Psoas muscle (tissue), 8 donors: Measurements from ENCODE around the gene ANAPC15. TPM values are rescaled to one million over a fixed set of nuclear protein-coding genes. Genes with fewer than 3 reads are reported as not detected.
A peak's percentile ranks its signal among the peaks of the same experiment; 100 is the strongest.

Experiments used
- ATAC-seq, 4 donors: fragments of 200-7000 bp; cut with Tn5 transposase; one replicate each; pipeline ENCODE4 v1.9.1; 2020; ENCODE audit warnings: moderate library complexity in 3 of 4, mild to moderate bottlenecking in 2 of 4
- DNase-seq, 2 donors: peaks; one replicate each; pipeline ENCODE4 v3.0.0-alpha.2; 2020
- H3K27ac ChIP-seq: fragments of 200-600 bp; one replicate; pipeline ENCODE4 v1.8.0; 2022
- H3K27me3 ChIP-seq, 3 donors: fragments of 200-600 bp in 1 of 3; one replicate each; pipeline versions ENCODE4 v1.6.1 to v1.8.0; 2013 to 2022; ENCODE audit warnings: low read length in 2 of 3, mild to moderate bottlenecking in 2 of 3, moderate library complexity in 1 of 3; ENCODE audit not compliant: insufficient read depth in 3 of 3
- H3K36me3 ChIP-seq, 2 donors: fragments of 200-600 bp in 1 of 2; one replicate each; pipeline versions ENCODE4 v1.6.1 to v1.8.0; 2013 to 2022; ENCODE audit warnings: low read depth in 1 of 2, mild to moderate bottlenecking in 1 of 2, moderate library complexity in 1 of 2; ENCODE audit not compliant: insufficient read depth in 1 of 2
- H3K4me1 ChIP-seq: fragments of 200-600 bp; one replicate; pipeline ENCODE4 v1.8.0; 2022
- H3K4me3 ChIP-seq: fragments of 200-600 bp; one replicate; pipeline ENCODE4 v1.8.0; 2022; ENCODE audit warnings: mild to moderate bottlenecking
- H3K9me3 ChIP-seq: fragments of 200-600 bp; one replicate; pipeline ENCODE4 v1.8.0; 2022
- CTCF ChIP-seq: fragments of 200-600 bp; IDR thresholded peaks from one replicate; pipeline ENCODE4 v1.8.0; 2022; ENCODE audit warnings: antibody characterized with exemption
- WGBS, 3 donors: extraction: QIAGEN DNeasy Blood & Tissue Kit; methylation state at CpG; one replicate each; pipeline versions ENCODE4 v1.1.6 to v1.1.7; 2013; 5-methylcytosine and 5-hydroxymethylcytosine counted together
- intact Hi-C, 2 donors: fragments of 100-400 bp; cut with DNase I; formaldehyde crosslinking; loops; one replicate each; pipeline versions ENCODE4 v1.11.0 to v1.14.2; 2022
- polyA plus RNA-seq, 3 donors: library from polyadenylated mRNA; stranded (reverse); fragments of 200-250 nt; gene quantifications; one replicate each; pipeline ENCODE4 v1.2.3, GENCODE V29; 2013
- total RNA-seq, 4 donors: library from RNA; stranded (reverse); fragmentation: NEBNext Ultra II Directional in 2 of 4; extraction: Animal tissue kit (Norgen Biotek cat#: 25700) in 2 of 4; gene quantifications; one replicate each; pipeline versions ENCODE4 v1.2.1 to v1.2.4, GENCODE V29; 2021 to 2023
- donor health status: healthy with polysubstance abuse.
- donor health status: DM: no; HTN: no; CAD: no; lungs with moderate emphysema.
- donor health status: Bipolar disorder and iron deficiency.
- donor health status: healthy.
- donor health status: DM: yes; HTN: yes; CAD: no.
- donor health status: DM: no; HTN: no; CAD: no.
- donor health status: DM: no; HTN: no; CAD: no.
- donor health status: DM: yes; HTN: yes; CAD: no.

ANAPC15 gene
- total and polyA plus RNA-seq, 7 donors, result 32.7 to 49.2 (median 37.5) TPM

DNA sequence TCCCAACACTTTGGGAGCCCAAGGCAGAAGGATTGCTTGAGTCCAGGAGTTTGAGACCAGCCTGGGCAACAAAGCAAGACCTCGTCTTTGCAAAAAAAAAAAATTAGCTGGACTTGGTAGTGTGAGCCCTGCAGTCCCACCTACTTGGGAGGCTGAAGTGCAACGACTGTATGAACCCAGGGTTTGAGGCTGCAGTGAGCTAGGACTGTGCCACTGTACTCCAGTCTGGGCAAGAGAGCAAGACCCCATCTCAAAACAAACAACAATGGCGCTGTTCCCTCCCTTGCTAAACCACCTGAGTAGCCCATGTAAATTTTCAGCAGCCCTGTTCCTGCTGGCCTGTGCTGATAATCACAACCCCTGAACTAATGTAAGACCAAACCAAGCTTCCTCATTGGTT lies 12.5 kb downstream of the ANAPC15 start:
- Histone ChIP-seq H3K9me3 (no peaks in the 10 kb centered on the region), H3K4me3 (no peak overlapping the region), H3K27me3 (no peaks in the 10 kb centered on the region), H3K36me3 (peaks cover 0 to 48% of the 10 kb centered on the region in 2 donors), H3K4me1 (peaks cover 51% of the 10 kb centered on the region), H3K27ac (peak overlapping the region; percentile 100)
- ATAC-seq (no peak), DNase-seq (no peak)
- intact Hi-C loops, result no loop called here
- TF ChIP-seq CTCF, result no peak
- WGBS, 3 donors, result 76 to 90% (median 85%) methylated on average over 3 of the region's 3 CpGs

- H3K36me3 ChIP-seq, result peaks cover 0 to 61% of the 10 kb centered on the region in 2 donors
- peaks cover 47% of the 10 kb centered on the region for H3K4me1 ChIP-seq
- intact Hi-C loops, result no loop called here
- no peaks in the 10 kb centered on the region for H3K9me3 ChIP-seq
- 33 to 42% (median 42%) methylated on average over 3 of the region's 3 CpGs for WGBS, 3 donors
- DNase-seq (no peak), ATAC-seq (peak in 1 of 4 donors; percentile 60)
- peak overlapping the region; percentile 100 for H3K27ac ChIP-seq
- no peak for TF ChIP-seq CTCF
- H3K27me3 ChIP-seq, result no peaks in the 10 kb centered on the region
- H3K4me3 ChIP-seq, result no peak overlapping the region
Measured at GRCh38 chr11:72098741-72099140, 13.8 kb downstream of the ANAPC15 start.

DNA sequence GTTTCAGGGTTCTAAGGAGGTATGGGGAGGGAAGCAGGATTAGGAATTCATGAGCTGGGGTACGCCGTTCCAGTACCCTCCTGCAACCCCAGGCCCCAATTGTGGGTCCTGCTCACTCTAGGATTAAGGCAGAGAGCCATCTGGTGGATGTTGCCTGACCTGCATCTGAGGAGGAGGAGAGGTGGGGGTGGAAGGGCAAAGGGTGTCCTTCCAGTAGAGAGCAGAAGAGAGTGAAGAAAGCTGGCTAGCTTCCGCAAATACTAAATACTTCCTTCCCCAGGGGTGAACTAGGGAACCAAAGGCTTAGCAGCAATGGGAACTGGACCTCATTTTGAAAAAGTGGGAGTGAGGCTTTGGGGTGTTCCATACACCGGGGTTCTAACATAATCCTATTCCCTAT lies 21.2 kb downstream of the ANAPC15 start:
- peak; percentile 85 for TF ChIP-seq CTCF
- DNase-seq (peak; percentile 67 to 84), ATAC-seq (peak; percentile 89 to 96 (median 91))
- no peak overlapping the region for H3K4me3 ChIP-seq
- peaks cover 7 to 44% of the 10 kb centered on the region in 2 donors for H3K36me3 ChIP-seq
- peak overlapping the region; percentile 1 for H3K27ac ChIP-seq
- intact Hi-C loops, result loop anchor here (1.0 to 5.0 kb wide), 3 partner anchors 64 to 114 kb away; no protein-coding TSS in a partner anchor
- no peaks in the 10 kb centered on the region for H3K9me3 ChIP-seq
- 33 to 39% (median 34%) methylated on average over 4 of the region's 4 CpGs for WGBS, 3 donors
- no peaks in the 10 kb centered on the region for H3K27me3 ChIP-seq
- peaks cover 4% of the 10 kb centered on the region for H3K4me1 ChIP-seq

- Histone ChIP-seq H3K36me3 (peaks cover 7 to 18% of the 10 kb centered on the region in 2 donors), H3K4me3 (no peak overlapping the region), H3K27me3 (no peaks in the 10 kb centered on the region), H3K9me3 (no peaks in the 10 kb centered on the region), H3K4me1 (peaks cover 4% of the 10 kb centered on the region), H3K27ac (no peak overlapping the region)
- DNase-seq, result no peak
- WGBS, 3 donors, result 78 to 82% (median 79%) methylated on average over 4 of the region's 4 CpGs
- no peak for ATAC-seq
- no peak for TF ChIP-seq CTCF
- intact Hi-C loops, result no loop called here
Measured at GRCh38 chr11:72088076-72088808, 24.3 kb downstream of the ANAPC15 start.
